Frontal cortex (tissue), 4 donors: Measurements from ENCODE around the gene PCDHGC5. TPM values are rescaled to one million over a fixed set of nuclear protein-coding genes. Genes with fewer than 3 reads are reported as not detected.

ENCODE experiments used
- DNase-seq, 2 donors: peaks; one replicate each; pipeline ENCODE4 v3.0.0; 2012; ENCODE audit warnings: low spot score in 2 of 2
- FAIRE-seq: peaks from 2 replicates; lab custom pipeline; 2012; peaks lifted over from hg19 to GRCh38; lab: Jason Lieb, UNC
- total RNA-seq: library from RNA; depleted of rRNA; stranded (reverse); fragments of >200 nt; gene quantifications from one replicate; pipeline ENCODE4 v1.2.3, GENCODE V29; 2014
- donor health status: control.
- donor health status: control.
- donor health status: control.

The PCDHGC5 gene
- total RNA-seq, 1 donor from 2014 or later: 4.9 TPM

DNA sequence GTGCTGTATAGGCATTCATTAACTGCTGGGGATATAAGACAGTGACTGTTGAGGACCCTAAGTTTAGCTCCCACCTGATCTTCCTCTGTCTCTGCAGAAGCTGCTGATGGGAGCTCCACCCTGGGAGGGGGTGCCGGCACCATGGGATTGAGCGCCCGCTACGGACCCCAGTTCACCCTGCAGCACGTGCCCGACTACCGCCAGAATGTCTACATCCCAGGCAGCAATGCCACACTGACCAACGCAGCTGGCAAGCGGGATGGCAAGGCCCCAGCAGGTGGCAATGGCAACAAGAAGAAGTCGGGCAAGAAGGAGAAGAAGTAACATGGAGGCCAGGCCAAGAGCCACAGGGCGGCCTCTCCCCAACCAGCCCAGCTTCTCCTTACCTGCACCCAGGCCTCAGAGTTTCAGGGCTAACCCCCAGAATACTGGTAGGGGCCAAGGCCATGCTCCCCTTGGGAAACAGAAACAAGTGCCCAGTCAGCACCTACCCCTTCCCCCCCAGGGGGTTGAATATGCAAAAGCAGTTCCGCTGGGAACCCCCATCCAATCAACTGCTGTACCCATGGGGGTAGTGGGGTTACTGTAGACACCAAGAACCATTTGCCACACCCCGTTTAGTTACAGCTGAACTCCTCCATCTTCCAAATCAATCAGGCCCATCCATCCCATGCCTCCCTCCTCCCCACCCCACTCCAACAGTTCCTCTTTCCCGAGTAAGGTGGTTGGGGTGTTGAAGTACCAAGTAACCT, 22.1 kb downstream of the PCDHGC5 start:
- FAIRE-seq: no peak
- no peak for DNase-seq

DNA sequence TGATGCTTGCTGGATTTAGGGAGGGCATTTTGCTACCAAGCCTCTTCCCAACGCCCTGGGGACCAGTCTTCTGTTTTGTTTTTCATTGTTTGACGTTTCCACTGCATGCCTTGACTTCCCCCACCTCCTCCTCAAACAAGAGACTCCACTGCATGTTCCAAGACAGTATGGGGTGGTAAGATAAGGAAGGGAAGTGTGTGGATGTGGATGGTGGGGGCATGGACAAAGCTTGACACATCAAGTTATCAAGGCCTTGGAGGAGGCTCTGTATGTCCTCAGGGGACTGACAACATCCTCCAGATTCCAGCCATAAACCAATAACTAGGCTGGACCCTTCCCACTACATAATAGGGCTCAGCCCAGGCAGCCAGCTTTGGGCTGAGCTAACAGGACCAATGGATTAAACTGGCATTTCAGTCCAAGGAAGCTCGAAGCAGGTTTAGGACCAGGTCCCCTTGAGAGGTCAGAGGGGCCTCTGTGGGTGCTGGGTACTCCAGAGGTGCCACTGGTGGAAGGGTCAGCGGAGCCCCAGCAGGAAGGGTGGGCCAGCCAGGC, 23.0 kb downstream of the PCDHGC5 start:
- FAIRE-seq: no peak

DNA sequence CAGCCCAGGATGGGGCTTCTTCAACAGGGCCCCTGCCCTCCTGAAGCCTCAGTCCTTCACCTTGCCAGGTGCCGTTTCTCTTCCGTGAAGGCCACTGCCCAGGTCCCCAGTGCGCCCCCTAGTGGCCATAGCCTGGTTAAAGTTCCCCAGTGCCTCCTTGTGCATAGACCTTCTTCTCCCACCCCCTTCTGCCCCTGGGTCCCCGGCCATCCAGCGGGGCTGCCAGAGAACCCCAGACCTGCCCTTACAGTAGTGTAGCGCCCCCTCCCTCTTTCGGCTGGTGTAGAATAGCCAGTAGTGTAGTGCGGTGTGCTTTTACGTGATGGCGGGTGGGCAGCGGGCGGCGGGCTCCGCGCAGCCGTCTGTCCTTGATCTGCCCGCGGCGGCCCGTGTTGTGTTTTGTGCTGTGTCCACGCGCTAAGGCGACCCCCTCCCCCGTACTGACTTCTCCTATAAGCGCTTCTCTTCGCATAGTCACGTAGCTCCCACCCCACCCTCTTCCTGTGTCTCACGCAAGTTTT, 23.6 kb downstream of the PCDHGC5 start:
- FAIRE-seq (no peak), DNase-seq (peak in 1 of 2 donors; percentile 67)

More for the DNA sequence above, 23.0 kb downstream of the PCDHGC5 start:
- no peak for DNase-seq

GRCh38 chr5:141512911-141513626, 24.2 kb downstream of the PCDHGC5 start:
- DNase-seq (no peak), FAIRE-seq (no peak)

- DNase-seq (peak in 1 of 2 donors; percentile 71), FAIRE-seq (no peak)
Measured at GRCh38 chr5:141513627-141514329, 24.9 kb downstream of the PCDHGC5 start.

GRCh38 chr5:141514330-141515133, 25.7 kb downstream of the PCDHGC5 start:
- FAIRE-seq (no peak), DNase-seq (no peak)

DNA sequence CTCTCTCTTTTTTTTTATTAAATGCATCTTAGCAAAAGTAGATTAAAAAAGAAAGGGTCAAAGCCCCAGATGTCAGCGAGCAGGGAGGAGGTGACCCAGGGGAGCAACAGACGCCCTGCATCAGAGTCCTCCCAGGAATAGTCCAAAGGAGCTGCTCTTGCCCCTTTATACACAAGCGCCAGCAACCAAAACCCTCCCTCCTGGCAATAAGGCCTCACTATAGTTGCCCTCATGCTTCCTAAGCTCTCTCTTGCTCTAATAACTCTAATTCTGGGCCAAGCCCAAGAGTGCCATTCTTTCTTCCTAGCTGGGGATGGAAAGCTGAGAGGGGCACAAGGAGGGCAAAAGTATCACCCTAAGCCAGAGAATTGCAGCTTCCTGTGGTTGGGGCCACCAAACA, 26.3 kb downstream of the PCDHGC5 start:
- FAIRE-seq (no peak), DNase-seq (no peak)

- FAIRE-seq (no peak), DNase-seq (no peak)
Measured at GRCh38 chr5:141515946-141516671, 27.2 kb downstream of the PCDHGC5 start.

- DNase-seq (no peak), FAIRE-seq (no peak)
Measured at GRCh38 chr5:141516672-141517025, 27.8 kb downstream of the PCDHGC5 start.

GRCh38 chr5:141517312-141517711, 28.4 kb downstream of the PCDHGC5 start:
- DNase-seq (no peak), FAIRE-seq (no peak)

GRCh38 chr5:141517880-141518617, 29.2 kb downstream of the PCDHGC5 start:
- FAIRE-seq: no peak
- no peak for DNase-seq

GRCh38 chr5:141518618-141519015, 29.7 kb downstream of the PCDHGC5 start:
- DNase-seq: no peak
- no peak for FAIRE-seq

GRCh38 chr5:141519605-141520565, 31.0 kb downstream of the PCDHGC5 start:
- FAIRE-seq (no peak), DNase-seq (no peak)

DNA sequence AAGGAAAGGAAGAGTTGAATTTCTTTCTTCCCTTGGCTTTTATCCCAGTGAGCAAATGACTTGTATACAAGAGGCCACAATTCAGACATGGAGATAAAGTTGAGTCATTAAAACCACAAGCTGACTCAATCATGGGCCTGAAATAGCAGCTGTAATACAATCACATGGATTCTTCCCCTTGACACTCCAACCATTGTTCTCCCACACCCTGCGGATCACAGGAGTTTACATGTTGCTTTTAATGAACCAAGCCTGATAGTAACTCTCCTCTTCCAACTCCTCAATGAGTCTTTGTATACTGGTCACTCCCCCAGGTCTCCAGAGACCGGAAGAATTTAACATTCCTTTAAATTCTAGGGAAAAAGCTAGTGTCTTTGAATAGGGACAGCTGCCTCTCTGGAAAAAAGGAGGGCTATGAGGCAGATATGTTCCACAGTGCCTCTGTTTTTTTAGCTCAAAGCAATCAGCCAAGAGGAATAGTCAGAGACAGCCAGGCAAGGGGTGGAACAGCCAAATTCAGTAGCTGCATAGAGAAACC, 32.4 kb downstream of the PCDHGC5 start:
- FAIRE-seq: peak; percentile 77
- peak in 1 of 2 donors; percentile 45 for DNase-seq

DNA sequence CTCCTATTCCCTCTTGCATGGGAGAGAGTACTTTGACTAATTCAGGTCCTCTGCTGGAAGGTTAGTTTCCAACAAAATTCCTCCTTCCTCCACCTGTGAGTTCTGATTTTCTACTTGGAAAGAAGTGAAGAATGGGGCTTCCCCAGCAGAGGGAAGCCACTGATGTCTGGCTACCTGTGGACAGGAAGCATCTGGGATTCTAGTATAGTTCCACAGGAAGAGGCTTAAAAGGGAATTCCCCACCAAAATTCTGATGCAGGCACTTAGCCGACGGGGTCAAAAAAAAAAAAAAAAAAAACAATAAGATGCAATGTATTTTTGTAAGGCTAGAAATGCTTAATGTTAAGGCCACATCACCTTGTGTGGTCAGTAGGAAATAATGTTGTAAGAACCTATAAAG, 33.4 kb downstream of the PCDHGC5 start:
- no peak for FAIRE-seq

DNA sequence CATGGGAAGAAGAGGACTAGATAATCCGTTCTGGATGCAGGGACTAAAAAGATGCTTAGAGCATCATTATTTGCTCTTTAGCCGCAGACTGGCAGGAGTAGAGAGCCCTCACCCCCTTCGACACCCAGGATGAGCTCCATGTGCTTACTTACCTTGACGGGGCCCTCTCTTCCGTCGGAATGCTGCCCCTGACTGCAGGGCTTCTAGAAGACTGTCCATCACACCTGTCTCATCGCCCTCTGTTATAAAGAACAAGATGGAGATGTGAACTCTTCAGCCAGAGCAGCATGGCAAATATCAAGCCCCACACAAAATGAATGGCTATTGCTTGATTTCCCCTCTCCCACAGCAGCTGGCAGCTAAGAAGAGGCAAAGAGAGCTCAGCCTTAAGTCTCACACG, 35.1 kb downstream of the PCDHGC5 start:
- no peak for FAIRE-seq
- no peak for DNase-seq

More for the DNA sequence above, 33.4 kb downstream of the PCDHGC5 start:
- DNase-seq: no peak
